BJ (cell line): ENCODE data around the gene CFL1. TPM values are rescaled to one million over a fixed set of nuclear protein-coding genes. Genes with fewer than 3 reads are reported as not detected.

Source experiments
- CTCF ChIA-PET: fragments of 350-600 bp; formaldehyde crosslinking; extraction: SDS; loops from one replicate; lab custom pipeline; 2021; ENCODE audit warnings: antibody characterized with exemption, inconsistent platforms; lab: Yijun Ruan, JAX
- POLR2A ChIA-PET: fragments of 300-600 bp; sonication (Branson Sonifier 250); formaldehyde crosslinking; extraction: SDS; loops from one replicate; lab custom pipeline; 2021; ENCODE audit warnings: antibody characterized with exemption; lab: Charles Lee
- DNase-seq: peaks from one replicate; pipeline ENCODE4 v3.0.0-alpha.2; 2011; ENCODE audit warnings: low read depth
- H3K27me3 ChIP-seq: 2 replicates; pipeline ENCODE4 v1.6.0; 2011; ENCODE audit warnings: low read length; ENCODE audit not compliant: control insufficient read depth, insufficient read depth
- H3K36me3 ChIP-seq: 2 replicates; pipeline ENCODE4 v1.5.1; 2011; ENCODE audit warnings: low read length; ENCODE audit not compliant: control insufficient read depth, insufficient read depth
- H3K4me3 ChIP-seq: 2 replicates; pipeline ENCODE4 v1.5.1; 2011; ENCODE audit warnings: low read depth, mild to moderate bottlenecking, control low read depth, low read length
- polyA plus RNA-seq: library from polyadenylated mRNA; depleted of rRNA; stranded (reverse); fragments of >200 nt; gene quantifications from 2 replicates; pipeline ENCODE4 v1.2.3, GENCODE V29; 2011
- TF ChIP-seq, protein P1 (sequence below): IDR thresholded peaks from 2 replicates; pipeline ENCODE4 v1.5.1; 2011; ENCODE audit warnings: low read depth, mild to moderate bottlenecking, control low read depth, inconsistent platforms, low read length, moderate library complexity; ENCODE audit not compliant: insufficient read depth

The CFL1 gene
- polyA plus RNA-seq, 1 experiment: 2,736 TPM

DNA sequence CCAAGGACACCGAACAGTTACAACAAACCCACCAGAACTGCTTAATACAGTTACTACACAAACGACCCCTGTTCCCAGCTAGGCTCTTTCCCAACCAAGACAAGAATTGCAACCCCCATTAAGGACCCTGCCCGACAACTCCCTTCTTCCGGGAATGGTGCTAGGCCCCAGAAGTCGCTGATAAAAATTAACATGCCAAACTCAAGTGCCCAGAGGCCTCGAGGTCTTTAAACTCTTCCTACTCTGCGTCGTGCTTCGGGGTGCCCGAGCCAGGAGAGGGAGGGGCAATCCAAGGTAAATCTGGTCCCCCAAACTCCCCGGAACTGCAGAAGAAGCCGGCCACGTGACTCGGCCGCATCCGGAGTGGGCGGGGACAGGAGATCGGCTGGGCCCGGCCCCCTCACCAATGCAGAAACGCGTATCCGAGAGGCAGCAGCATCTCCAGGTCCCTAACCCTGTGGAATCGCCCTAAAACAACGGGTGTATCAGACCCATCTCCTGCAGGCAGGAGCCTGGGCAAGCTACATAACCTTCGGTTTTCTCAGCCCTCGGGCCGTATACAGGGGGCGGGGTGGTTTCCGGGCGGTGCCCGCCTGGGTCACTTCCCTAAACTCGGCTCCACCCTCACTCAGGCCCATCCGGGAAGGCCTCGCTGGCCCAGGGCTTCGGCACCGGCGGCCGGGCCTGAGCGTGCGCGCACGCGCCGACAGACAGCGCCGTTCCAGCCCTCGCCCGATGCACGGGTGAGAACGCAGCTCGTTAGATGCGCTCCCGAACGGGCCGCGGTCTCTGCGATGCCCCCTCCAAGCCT lies 1.1 kb downstream of the CFL1 start:
- peak overlapping the region; percentile 91 for H3K4me3 ChIP-seq
- no peak for DNase-seq
- no peaks in the 10 kb centered on the region for H3K27me3 ChIP-seq
- ChIA-PET CTCF (interaction anchor here (0.8 to 1.3 kb wide), 2 partner anchors 15 to 27 kb away, joined by 3 read pairs; partner anchors contain the start of gene EFEMP2), POLR2A (interaction anchor here (0.6 kb wide), 1 partner anchor 9 kb away, joined by 4 read pairs; no protein-coding TSS in a partner anchor)
- TF ChIP-seq, protein P1, sequence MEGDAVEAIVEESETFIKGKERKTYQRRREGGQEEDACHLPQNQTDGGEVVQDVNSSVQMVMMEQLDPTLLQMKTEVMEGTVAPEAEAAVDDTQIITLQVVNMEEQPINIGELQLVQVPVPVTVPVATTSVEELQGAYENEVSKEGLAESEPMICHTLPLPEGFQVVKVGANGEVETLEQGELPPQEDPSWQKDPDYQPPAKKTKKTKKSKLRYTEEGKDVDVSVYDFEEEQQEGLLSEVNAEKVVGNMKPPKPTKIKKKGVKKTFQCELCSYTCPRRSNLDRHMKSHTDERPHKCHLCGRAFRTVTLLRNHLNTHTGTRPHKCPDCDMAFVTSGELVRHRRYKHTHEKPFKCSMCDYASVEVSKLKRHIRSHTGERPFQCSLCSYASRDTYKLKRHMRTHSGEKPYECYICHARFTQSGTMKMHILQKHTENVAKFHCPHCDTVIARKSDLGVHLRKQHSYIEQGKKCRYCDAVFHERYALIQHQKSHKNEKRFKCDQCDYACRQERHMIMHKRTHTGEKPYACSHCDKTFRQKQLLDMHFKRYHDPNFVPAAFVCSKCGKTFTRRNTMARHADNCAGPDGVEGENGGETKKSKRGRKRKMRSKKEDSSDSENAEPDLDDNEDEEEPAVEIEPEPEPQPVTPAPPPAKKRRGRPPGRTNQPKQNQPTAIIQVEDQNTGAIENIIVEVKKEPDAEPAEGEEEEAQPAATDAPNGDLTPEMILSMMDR: no peak
- peaks cover 38% of the 10 kb centered on the region for H3K36me3 ChIP-seq

DNA sequence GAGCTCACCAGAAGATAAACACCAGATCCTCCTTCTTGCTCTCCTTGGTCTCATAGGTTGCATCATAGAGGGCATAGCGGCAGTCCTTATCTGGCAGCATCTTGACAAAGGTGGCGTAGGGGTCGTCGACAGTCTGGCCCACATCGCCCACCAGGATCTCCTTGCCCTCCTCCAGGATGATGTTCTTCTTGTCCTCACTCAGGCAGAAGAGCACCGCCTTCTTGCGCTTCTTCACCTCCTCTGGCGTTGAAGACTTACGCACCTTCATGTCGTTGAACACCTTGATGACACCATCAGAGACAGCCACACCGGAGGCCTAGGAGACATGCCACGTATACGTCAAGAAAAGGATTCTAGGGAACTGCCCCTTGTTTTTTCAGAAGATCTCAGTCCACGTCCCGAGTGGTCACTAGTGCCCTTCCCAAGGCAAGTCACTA lies 2.0 kb downstream of the CFL1 start:
- TF ChIP-seq, protein P1: no peak
- ChIA-PET POLR2A (interaction anchor here (0.6 kb wide), 1 partner anchor 1520 kb away, joined by 5 read pairs; no protein-coding TSS in a partner anchor), CTCF (no interaction called here)
- peaks cover 46% of the 10 kb centered on the region for H3K36me3 ChIP-seq
- DNase-seq: no peak
- peak overlapping the region; percentile 91 for H3K4me3 ChIP-seq
- no peaks in the 10 kb centered on the region for H3K27me3 ChIP-seq

DNA sequence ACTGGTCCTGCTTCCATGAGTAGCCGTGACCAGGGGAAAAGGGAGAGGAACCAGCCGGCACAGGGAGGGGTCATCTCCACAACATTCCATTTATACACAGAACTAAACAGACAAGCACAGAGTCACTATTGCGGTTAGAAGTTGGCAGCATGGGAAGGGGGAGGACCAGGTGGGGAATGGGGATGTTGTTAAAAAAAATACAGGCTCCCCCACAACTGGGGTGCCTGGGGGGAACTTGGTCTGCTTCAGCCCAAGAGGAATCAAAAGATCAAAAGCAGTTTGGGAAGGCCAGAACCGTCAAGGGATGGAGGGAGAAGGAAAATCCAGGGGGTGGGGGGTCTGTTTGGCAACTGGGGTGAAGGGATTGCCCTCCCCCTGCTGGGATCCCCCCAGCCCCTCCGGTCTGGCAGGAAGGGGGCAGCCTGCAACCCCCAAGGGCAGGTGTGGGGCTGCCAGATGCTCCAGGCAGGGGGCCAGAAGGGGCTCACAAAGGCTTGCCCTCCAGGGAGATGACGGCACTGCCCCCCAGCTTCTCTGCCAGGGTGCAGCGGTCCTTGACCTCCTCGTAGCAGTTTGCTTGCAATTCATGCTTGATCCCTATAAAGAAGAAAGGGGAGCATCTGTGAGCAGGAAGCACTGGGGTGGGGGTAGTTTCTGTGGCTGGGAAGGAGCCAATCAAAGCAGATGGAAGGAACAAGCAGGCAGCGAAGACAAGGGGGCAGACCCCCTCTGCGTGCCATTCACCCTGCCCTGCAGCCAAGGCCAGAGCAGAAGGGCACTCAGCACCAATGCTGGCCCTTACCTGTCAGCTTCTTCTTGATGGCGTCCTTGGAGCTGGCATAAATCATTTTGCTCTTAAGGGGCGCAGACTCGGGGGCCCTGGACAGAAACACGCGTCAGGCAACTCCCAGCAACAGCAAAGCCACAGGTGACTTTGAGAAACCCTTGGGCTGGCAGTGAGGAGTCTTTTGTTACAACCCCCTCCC lies 2.8 kb downstream of the CFL1 start:
- no peak for DNase-seq
- Histone ChIP-seq H3K4me3 (no peak overlapping the region), H3K36me3 (peaks cover 48% of the 10 kb centered on the region), H3K27me3 (no peaks in the 10 kb centered on the region)
- TF ChIP-seq, protein P1: no peak
- CTCF ChIA-PET: no interaction called here
- POLR2A ChIA-PET: interaction anchor here (0.6 kb wide), 2 partner anchors 23 to 1521 kb away, joined by 4 to 5 read pairs; no protein-coding TSS in a partner anchor

DNA sequence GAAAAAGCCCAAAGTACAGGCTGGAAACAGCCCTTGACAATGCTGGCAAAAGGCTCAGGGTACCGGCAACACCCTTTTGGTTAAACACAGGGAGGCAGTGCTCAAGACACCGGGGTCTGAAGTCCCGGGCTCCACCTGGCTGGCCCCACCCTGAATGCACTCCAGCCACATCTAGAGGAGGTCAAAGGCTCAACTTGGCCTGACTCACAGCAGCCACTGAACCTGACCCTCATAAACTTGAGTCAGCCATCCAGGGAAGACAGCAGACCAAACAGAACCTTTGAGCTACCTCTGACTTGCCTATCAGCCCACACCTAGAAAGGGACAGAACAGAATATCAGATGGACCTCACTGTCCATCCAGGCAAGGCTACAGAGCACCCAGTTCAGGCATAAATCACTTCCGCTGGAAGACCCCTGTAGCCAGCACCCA lies 3.8 kb downstream of the CFL1 start:
- H3K4me3 ChIP-seq: no peak overlapping the region
- ChIA-PET POLR2A (interaction anchor here (0.6 kb wide), 1 partner anchor 22 kb away, joined by 4 read pairs; no protein-coding TSS in a partner anchor), CTCF (no interaction called here)
- TF ChIP-seq, protein P1: no peak
- no peak for DNase-seq
- H3K36me3 ChIP-seq: peaks cover 48% of the 10 kb centered on the region
- H3K27me3 ChIP-seq: no peaks in the 10 kb centered on the region
